ENCODE results near the gene MBD2.
A peak's percentile ranks its signal among the peaks of the same experiment; 100 is the strongest.

The MBD2 gene

DNA sequence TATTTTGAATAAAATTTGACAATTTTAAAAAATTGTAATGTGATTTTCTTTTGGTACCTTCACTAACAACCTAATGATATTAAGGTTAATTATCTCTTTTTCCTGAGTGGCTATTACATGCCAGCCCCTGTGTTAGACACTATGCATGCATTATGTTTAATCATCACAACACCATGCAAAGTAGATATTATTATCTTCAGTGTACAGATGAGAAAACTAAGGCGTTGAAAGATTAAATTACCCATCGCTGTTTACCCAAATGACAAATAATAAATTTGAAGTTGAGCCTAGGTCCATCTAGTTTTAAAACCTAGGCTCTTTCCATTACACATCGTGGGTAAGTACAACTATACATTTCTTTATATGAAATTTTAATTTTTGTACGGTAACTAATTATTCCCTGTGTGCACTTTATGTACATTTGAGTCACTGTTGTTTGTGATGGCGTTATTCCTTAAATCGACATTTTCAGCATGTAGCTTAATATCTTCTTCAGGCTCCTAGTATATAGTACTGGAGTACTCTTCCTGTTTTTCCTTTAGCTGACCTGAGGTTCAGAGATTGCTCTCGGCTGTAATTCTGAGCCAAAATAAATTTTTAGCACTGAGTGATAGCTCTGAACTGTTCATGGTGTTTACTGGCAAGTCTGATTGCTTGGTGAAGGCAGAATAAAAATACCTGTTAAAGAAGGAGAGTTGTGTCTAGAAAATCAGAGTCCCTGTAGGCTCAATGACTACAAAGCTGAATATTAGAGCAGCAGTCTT is 13.9 kb upstream of the MBD2 start:
- no peak for TF ChIP-seq EP300 (IDR thresholded peaks at IDR 0.05; ENCODE audit: borderline replicate concordance)
- TF ChIP-seq, protein P1, sequence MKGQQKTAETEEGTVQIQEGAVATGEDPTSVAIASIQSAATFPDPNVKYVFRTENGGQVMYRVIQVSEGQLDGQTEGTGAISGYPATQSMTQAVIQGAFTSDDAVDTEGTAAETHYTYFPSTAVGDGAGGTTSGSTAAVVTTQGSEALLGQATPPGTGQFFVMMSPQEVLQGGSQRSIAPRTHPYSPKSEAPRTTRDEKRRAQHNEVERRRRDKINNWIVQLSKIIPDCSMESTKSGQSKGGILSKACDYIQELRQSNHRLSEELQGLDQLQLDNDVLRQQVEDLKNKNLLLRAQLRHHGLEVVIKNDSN (IDR thresholded peaks at IDR 0.05) = no peak
- TF ChIP-seq ZBTB7A (IDR thresholded peaks at IDR 0.05; ENCODE audit: low read depth) = no peak

DNA sequence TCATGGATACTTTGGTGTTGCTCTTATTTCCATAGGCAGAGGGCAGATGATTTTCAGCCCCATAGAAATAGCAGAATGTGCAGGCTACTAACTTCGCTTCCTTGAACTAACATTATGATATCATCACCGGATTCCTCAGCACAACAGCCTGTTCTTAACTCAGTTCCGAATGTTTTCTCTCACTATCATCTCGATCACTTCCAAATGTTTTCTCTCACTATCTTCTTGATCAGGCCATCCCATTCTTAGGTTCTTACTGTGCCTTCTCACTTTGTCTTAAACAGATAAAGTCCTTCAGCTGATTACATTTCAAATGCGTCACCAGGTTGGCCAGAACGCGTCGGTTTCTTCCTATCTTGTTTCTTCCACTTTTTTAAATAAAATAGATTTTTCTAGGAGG is 11.4 kb upstream of the MBD2 start:
- TF ChIP-seq TEAD4 (IDR thresholded peaks at IDR 0.05) (no peak), RAD21 (IDR thresholded peaks at IDR 0.05; ENCODE audit: low read depth) (no peak), ZBTB7A (IDR thresholded peaks at IDR 0.05; ENCODE audit: low read depth) (no peak), EGR1 (IDR thresholded peaks at IDR 0.05) (no peak)

DNA sequence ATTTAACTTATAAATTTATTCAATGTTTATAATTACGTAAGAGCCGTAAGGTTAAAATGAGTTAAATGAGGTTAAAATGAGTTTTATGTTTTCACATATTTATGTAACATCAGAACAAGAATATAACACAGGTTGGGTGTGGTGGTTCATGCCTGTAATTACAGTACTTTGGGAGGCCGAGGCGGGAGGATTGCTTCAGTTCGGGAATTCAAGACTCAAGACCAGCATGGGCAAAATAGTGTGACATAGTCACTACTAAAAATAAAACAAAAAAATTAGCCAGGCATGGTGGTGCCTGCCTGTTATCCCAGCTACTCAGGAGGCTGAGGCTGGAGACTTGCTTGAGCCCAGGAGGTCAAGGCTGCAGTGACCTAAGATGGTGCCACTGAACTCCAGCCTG is 9.3 kb upstream of the MBD2 start:
- TF ChIP-seq EP300 (IDR thresholded peaks at IDR 0.05; ENCODE audit: borderline replicate concordance) (no peak), RAD21 (IDR thresholded peaks at IDR 0.05; ENCODE audit: low read depth) (no peak), FOXM1 (IDR thresholded peaks at IDR 0.05; ENCODE audit: borderline replicate concordance, low read depth) (no peak), NFIC (IDR thresholded peaks at IDR 0.05) (no peak), ZBTB7A (IDR thresholded peaks at IDR 0.05; ENCODE audit: low read depth) (no peak), TEAD4 (IDR thresholded peaks at IDR 0.05) (no peak), EGR1 (IDR thresholded peaks at IDR 0.05) (no peak)
- TF ChIP-seq, protein P1 (IDR thresholded peaks at IDR 0.05) = no peak

DNA sequence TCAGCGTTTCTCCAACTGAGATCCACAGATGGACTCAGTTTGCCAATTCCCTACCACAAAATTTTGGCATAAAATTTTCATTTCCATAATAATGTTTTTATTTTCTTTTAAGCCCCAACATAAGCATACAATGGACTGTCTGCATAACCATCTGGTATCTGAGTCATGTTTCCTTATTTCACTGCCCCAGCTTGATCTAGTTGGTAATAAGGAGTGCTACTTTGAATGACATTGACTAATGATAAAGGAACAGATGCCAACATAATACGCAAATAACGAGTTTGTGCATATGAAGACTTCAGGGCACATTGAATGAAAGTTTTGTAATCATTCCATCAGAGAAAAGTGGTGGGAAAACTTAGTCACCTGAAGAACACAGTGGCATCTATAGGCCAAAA is 8.8 kb upstream of the MBD2 start:
- TF ChIP-seq TEAD4 (IDR thresholded peaks at IDR 0.05) = no peak
- TF ChIP-seq, protein P2, sequence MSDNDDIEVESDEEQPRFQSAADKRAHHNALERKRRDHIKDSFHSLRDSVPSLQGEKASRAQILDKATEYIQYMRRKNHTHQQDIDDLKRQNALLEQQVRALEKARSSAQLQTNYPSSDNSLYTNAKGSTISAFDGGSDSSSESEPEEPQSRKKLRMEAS (IDR thresholded peaks at IDR 0.05) = no peak

DNA sequence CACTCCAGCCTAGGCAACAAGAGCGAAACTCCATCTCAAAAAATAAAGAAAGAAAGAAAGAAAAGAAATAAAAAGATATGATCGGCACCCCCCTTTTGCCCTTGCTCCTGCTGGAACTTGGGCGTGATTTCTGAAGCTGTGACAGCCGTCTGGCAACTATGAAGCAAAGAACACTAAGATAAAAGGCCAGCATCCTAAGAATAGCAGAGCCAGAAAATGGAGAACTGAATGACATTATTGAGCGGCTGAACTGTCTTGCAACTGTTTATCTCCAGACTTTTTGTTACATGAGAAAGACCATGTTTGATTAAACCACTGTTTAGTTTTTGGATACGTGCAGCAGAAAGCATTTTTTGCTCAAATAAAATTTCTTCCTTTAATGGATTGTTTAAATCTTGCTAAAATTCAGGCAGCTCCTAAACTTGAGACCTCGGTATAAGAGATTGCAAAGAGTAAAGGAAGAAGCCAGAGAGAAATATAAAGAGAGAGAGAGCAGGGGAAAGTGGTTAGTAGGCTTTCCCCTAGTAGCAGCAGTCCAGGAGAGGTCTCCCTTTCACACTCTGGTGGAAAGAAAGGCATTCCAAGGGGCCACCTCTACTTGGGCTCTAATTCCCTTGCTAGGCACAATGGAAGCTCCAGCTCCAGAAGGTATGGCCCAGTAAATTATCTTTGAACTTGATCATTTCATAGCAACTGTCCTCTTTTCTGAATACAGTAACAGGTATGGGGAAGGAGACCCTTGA is 8.2 kb upstream of the MBD2 start:
- no peak for TF ChIP-seq TAF1 (IDR thresholded peaks at IDR 0.05; ENCODE audit: low read depth)
- TF ChIP-seq RAD21 (IDR thresholded peaks at IDR 0.05; ENCODE audit: low read depth) = peak; percentile 34; the same call in 1 of the 2 replicates
- TF ChIP-seq, protein P1 (IDR thresholded peaks at IDR 0.05) = no peak
- TF ChIP-seq CREB1 (IDR thresholded peaks at IDR 0.05; ENCODE audit: low read depth) = no peak

DNA sequence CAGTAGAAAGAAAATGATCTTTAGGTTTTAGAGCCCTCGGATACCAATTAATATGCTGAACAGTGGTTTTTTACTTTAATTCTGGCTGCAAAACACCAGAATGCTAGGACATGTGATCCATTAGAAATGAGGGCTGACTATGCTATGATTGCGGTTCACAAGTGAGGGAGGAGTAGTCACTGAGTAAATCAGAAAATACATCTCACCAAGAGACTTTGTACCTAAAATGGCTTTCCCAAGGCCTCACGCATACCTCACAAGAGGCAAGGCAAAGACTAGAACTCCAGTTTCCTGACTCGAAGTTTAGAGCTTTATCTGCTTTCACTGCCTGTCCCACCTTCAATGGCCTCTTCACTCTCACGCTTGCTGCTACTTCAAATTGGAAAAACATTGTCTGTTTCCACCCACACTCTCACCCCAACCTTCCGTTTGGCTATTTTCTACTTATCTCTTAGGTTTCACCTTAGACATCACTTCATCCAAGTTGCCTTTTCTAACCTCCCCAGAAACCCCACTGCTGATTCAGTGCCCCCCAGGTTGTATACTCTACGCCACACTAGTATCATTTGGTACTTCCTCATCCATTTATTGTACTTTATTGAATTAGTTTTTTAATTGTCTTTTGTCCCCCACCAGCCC is 5.1 kb upstream of the MBD2 start:
- no peak for TF ChIP-seq YY1 (IDR thresholded peaks at IDR 0.05; ENCODE audit: low read depth)
- no peak for TF ChIP-seq ZBTB7A (IDR thresholded peaks at IDR 0.05; ENCODE audit: low read depth)
- TF ChIP-seq RAD21 (IDR thresholded peaks at IDR 0.05; ENCODE audit: low read depth) = no peak
- no peak for TF ChIP-seq TCF12 (IDR thresholded peaks at IDR 0.05; ENCODE audit: low read depth)
- TF ChIP-seq CREB1 (IDR thresholded peaks at IDR 0.05; ENCODE audit: low read depth) = no peak
- TF ChIP-seq TEAD4 (IDR thresholded peaks at IDR 0.05) = no peak
- no peak for TF ChIP-seq EP300 (IDR thresholded peaks at IDR 0.05; ENCODE audit: borderline replicate concordance)
- TF ChIP-seq TAF1 (IDR thresholded peaks at IDR 0.05; ENCODE audit: low read depth) = no peak
- TF ChIP-seq, protein P2 (IDR thresholded peaks at IDR 0.05) = no peak
- TF ChIP-seq, protein P1 (IDR thresholded peaks at IDR 0.05) = no peak
- TF ChIP-seq CEBPB (IDR thresholded peaks at IDR 0.05) = no peak
- TF ChIP-seq EGR1 (IDR thresholded peaks at IDR 0.05) = no peak
- TF ChIP-seq NFIC (IDR thresholded peaks at IDR 0.05) = no peak
- TF ChIP-seq FOXM1 (IDR thresholded peaks at IDR 0.05; ENCODE audit: borderline replicate concordance, low read depth) = no peak
- TF ChIP-seq, protein P3, sequence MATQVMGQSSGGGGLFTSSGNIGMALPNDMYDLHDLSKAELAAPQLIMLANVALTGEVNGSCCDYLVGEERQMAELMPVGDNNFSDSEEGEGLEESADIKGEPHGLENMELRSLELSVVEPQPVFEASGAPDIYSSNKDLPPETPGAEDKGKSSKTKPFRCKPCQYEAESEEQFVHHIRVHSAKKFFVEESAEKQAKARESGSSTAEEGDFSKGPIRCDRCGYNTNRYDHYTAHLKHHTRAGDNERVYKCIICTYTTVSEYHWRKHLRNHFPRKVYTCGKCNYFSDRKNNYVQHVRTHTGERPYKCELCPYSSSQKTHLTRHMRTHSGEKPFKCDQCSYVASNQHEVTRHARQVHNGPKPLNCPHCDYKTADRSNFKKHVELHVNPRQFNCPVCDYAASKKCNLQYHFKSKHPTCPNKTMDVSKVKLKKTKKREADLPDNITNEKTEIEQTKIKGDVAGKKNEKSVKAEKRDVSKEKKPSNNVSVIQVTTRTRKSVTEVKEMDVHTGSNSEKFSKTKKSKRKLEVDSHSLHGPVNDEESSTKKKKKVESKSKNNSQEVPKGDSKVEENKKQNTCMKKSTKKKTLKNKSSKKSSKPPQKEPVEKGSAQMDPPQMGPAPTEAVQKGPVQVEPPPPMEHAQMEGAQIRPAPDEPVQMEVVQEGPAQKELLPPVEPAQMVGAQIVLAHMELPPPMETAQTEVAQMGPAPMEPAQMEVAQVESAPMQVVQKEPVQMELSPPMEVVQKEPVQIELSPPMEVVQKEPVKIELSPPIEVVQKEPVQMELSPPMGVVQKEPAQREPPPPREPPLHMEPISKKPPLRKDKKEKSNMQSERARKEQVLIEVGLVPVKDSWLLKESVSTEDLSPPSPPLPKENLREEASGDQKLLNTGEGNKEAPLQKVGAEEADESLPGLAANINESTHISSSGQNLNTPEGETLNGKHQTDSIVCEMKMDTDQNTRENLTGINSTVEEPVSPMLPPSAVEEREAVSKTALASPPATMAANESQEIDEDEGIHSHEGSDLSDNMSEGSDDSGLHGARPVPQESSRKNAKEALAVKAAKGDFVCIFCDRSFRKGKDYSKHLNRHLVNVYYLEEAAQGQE (IDR thresholded peaks at IDR 0.05; ENCODE audit: low read depth) = no peak

DNA sequence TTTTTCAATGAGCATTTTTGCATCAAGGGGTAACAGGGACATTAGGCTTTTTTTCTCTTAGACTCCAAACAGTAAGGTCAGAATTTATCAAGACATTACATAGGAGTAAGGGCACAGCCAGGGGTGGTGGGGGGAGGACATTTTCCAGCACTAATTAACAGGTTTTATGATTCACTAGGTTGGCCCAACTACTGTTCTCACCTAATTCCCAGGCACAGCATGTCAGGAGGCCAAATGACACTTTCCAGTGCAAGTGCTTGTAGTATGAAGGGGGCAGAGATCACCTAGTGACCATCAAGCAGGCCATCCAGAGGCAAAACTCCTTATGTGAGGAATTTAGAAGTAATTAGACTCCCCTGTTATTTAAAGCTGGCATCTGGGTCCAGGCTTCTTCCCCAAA is 3.9 kb upstream of the MBD2 start:
- TF ChIP-seq YY1 (IDR thresholded peaks at IDR 0.05; ENCODE audit: low read depth) (no peak), EGR1 (IDR thresholded peaks at IDR 0.05) (no peak), FOXM1 (IDR thresholded peaks at IDR 0.05; ENCODE audit: borderline replicate concordance, low read depth) (no peak), TAF1 (IDR thresholded peaks at IDR 0.05; ENCODE audit: low read depth) (no peak)

Measured in Ishikawa (cell line).